ENCODE data around the gene MYO5C. TPM values are rescaled to one million over a fixed set of nuclear protein-coding genes. Genes with fewer than 3 reads are reported as not detected.

MYO5C gene
- total RNA-seq, 1 donor from 2014 or later, result 19.7 TPM

DNA sequence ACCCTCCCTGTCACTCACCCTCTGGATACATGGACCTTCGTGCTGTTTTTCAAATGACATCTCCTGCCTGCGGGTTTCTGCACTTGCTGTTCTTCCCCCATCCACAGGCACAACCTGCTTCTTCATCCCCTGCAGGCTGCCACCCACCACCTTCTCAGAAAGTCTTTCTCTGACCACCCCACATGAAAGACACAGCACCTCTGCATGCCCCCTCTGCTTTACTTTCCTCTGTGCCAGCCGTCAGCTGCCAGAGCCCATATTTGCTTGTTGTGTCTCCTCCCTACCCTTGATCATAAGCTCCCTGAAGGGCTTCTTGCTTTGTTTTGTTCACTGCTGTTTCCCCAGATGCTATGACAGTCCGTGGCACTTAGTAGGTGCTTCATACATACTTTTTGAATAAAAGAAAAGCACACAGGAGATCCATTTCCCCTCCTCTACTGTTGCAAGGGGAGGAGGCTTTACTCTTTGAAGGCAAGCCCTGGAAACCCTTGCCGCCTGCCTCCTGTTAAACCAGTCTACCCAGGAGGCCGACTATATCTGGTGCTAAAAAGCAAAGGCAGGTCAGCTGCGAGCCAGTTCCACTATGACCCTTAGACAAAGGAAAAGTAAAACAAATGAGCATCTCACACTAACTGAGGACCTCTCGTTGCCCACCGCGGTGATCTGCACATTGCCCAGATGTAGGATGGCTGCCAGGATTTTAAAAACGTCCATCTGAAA, 31.9 kb downstream of the MYO5C start:
- Histone ChIP-seq H3K27me3 (ENCODE audit: control insufficient read depth, insufficient read depth, low read length) (no peaks in the 10 kb centered on the region), H3K4me3 (ENCODE audit: low read depth, low read length) (no peak overlapping the region), H3K36me3 (ENCODE audit: control insufficient read depth, insufficient read depth, low read length) (peaks cover 16% of the 10 kb centered on the region)
- FAIRE-seq, result no peak
- DNase-seq (ENCODE audit: low read depth), result no peak
- TF ChIP-seq CTCF (IDR thresholded peaks at IDR 0.05; ENCODE audit: insufficient read depth, low read length, severe bottlenecking), result no peak

DNA sequence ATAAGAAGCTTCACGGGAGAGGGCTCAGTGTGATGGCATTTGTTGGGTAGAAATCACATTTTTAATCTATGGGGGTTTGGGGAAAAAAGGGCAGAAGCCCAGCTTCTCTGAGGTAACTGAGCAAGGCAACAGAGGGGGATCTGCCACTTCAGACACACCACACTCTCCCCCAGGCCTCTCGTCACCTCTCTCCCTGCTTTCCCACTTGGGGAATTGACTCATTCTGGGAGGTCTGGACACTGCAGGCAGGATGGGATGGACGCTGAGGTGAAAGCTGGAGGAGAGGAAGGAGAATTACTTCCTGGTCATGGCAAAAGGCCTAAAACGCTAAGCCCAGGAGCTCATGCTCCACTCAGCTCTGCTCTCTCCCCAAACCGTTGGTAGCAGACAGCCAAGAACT, 33.2 kb downstream of the MYO5C start:
- H3K36me3 ChIP-seq (ENCODE audit: control insufficient read depth, insufficient read depth, low read length), result peaks cover 16% of the 10 kb centered on the region
- H3K27me3 ChIP-seq (ENCODE audit: control insufficient read depth, insufficient read depth, low read length), result no peaks in the 10 kb centered on the region
- TF ChIP-seq CTCF (IDR thresholded peaks at IDR 0.05; ENCODE audit: insufficient read depth, low read length, severe bottlenecking), result no peak
- DNase-seq (ENCODE audit: low read depth), result peak; percentile 29
- FAIRE-seq, result no peak
- H3K4me3 ChIP-seq (ENCODE audit: low read depth, low read length), result no peak overlapping the region

DNA sequence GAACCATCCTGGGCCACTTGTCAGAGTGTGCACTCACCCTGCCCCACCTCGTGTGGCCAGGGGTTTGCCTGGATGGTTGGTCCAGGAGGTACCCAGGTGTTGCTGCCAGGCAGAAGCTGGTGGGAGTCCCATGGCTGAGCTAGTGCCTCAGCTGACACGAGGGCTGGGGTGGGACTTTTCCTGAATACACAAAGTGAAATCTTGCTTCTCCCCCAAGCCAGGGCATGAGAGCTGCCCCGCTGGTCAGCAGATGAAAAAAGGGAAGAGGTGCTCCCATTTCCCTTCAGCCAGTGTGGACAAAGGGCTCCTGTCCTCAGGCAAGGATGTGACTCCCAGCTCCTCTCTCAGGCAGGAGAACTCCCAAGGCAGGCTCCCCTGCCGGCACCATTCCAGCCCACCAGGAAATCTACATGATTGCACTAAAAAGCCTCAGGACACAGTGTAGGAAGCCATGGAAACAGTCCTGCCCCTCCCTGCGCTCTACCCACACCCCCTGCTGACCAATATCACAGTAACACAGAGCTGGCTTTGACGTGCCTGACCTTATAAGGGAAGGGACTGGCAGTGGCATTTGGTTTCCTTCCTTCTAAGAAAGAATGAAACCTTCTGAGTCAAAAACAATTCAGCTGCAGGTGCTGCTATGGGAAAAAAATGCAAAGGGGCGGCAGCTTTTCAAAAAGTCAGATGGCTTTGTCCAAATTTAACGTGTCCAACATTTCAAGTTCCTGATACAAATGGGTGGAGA, 33.9 kb downstream of the MYO5C start:
- no peaks in the 10 kb centered on the region for H3K27me3 ChIP-seq (ENCODE audit: control insufficient read depth, insufficient read depth, low read length)
- H3K36me3 ChIP-seq (ENCODE audit: control insufficient read depth, insufficient read depth, low read length), result peaks cover 11% of the 10 kb centered on the region
- TF ChIP-seq CTCF (IDR thresholded peaks at IDR 0.05; ENCODE audit: insufficient read depth, low read length, severe bottlenecking), result no peak
- peak; percentile 90 for FAIRE-seq
- no peak overlapping the region for H3K4me3 ChIP-seq (ENCODE audit: low read depth, low read length)
- DNase-seq (ENCODE audit: low read depth), result peak; percentile 87

- Histone ChIP-seq H3K4me3 (ENCODE audit: low read depth, low read length) (no peak overlapping the region), H3K36me3 (ENCODE audit: control insufficient read depth, insufficient read depth, low read length) (peaks cover 8% of the 10 kb centered on the region), H3K27me3 (ENCODE audit: control insufficient read depth, insufficient read depth, low read length) (no peaks in the 10 kb centered on the region)
- TF ChIP-seq CTCF (IDR thresholded peaks at IDR 0.05; ENCODE audit: insufficient read depth, low read length, severe bottlenecking), result no peak
- FAIRE-seq, result no peak
- DNase-seq (ENCODE audit: low read depth), result no peak
Observed at GRCh38 chr15:52261026-52261425, 34.6 kb downstream of the MYO5C start.

DNA sequence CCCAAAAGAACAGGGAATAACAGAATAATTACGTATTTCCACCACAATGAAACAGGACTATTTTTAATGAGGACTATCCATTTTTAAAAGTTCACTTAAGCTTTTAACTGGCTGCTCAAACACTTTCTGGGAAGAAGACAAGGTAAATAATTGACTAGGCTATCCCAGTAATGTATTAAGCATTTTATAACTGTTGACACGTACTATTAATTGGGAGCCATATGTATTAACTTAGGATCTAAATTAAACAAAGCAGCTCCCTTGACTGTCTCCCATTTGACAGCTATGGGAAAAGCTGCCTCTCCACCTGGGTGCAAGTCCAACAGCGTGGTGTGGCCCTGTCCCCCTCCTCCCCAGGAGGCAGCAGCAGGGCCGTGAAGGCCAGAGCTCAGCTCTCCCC, 36.1 kb downstream of the MYO5C start:
- FAIRE-seq, result no peak
- no peak for TF ChIP-seq CTCF (IDR thresholded peaks at IDR 0.05; ENCODE audit: insufficient read depth, low read length, severe bottlenecking)
- H3K36me3 ChIP-seq (ENCODE audit: control insufficient read depth, insufficient read depth, low read length), result peaks cover 6% of the 10 kb centered on the region
- DNase-seq (ENCODE audit: low read depth), result no peak
- no peak overlapping the region for H3K4me3 ChIP-seq (ENCODE audit: low read depth, low read length)
- no peaks in the 10 kb centered on the region for H3K27me3 ChIP-seq (ENCODE audit: control insufficient read depth, insufficient read depth, low read length)
